ENCODE results near the gene PTPRC.

PTPRC gene

DNA sequence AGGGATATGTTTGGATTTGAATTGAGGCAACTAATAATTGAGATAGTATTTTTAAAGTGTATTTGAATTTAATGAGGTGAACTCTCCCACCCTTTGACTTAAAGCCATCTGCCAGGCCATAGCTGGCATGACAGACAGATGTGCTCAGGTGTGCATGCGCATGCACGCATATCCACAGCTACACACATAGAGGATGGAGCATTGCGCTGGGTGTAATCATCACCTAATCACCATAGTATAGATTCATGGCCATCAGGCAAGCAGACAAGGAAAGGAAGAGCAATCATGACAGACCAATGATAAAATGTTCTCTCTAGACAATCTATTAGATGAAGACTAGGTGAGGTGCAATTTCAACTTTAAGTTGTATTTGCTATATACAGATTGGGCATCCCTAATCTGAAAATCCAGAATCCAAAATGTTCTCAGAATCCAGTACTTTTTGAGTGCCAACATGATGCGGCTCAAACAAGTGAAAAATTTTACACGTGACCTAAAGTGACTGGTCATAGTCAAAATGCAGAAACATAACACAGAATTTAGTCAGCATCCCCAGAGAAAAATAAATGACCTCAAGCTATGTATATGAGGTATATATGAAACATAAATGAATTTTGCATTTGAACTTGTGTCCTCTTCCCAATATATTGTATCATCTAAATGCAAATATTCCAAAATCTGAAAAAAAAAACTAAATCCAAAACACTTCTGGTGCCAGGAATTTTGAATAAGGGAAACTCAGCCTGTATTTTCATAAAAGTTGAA lies 70.1 kb downstream of the PTPRC start:
- DNase-seq: no peak

DNA sequence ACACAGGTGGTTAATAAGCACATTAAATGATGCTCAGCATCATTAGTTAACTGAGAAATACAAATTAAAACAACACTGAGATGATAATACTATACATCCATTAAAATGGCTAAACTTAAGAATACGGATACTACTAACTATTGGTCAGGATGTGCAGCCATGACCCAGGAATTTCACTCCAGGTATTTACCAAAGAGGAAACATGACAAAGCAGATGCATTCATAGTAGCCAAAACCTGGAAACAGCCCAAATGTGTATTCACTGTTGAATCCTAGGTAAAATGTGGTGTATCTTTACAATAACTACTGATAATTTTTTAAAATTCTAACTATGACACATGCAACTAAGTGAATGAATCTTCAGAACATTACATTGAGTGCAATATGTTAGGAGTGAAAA lies 73.0 kb downstream of the PTPRC start:
- DNase-seq: no peak

DNA sequence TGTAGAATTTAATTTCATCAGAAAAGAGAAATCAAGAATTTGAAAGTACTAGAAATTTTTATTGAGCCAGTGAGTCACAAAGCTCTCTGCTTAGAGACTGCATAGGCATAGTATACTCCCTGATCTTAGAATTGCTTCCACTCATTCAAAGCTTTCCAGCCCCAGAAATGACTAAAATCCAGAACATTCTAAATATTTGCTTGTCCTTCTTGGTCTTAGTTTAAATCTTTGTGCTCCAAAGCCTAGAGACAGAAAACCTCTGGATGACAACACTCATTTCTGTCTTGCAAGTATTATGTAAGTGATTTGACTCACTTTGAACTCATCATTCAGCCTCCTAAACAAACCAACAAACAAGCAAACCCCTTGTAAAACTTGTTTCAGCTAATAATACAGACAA lies 74.2 kb downstream of the PTPRC start:
- no peak for DNase-seq

DNA sequence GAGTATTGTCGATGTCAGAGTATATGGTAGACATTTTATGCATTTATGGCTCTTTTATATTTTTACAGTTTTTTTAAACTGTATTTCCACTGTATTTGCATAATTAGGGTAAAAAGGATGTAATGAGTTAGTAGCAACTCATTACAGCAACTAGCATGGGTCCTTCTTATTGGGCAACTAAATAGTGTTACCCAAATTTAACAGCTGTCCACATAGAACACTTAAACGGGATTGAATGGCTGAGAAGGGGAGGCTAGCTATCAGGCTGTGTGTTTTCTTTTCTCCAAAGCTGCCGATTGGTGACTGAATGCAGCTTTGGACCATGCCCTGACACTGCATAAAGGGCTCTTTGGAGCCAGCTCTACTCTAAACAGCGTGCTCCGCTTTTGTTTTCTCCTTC lies 75.4 kb downstream of the PTPRC start:
- DNase-seq: no peak

DNA sequence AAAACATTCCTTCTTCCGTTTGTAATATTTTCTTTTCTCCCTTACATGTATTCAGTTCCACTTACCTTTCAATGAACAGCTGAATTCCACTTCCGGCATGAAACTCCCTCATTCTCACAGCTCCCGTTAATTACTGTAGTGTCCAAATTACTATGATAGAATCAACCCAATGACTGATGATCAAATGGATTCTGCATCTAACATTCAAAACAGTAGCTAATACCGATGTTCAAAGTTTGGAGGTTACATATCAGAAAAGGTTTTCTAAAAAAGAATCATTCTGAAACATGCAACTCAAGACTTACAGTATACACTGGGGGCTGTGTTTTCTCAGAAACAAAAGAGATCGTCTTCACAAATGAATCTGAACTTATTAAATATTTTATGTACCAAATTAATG lies 77.2 kb downstream of the PTPRC start:
- no peak for DNase-seq

DNA sequence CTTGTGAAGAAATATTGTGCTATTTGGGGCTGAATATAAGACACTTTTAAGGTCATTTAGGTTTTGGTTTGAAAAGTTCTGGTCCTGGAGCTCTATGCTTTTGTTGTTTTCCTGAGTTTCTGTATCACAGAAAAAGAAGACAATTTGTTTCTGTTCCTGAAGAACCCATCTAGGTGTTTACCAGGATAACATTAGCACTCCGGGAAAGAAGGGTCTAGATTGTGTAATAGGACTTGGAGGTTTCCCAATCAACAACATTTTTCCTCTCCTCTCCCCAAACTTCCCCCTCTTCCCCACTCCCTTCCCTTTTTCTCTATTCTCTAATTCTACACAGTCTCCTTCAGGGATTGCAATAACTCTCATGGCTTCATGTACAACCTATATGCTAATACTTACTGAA lies 78.7 kb downstream of the PTPRC start:
- DNase-seq: no peak

DNA sequence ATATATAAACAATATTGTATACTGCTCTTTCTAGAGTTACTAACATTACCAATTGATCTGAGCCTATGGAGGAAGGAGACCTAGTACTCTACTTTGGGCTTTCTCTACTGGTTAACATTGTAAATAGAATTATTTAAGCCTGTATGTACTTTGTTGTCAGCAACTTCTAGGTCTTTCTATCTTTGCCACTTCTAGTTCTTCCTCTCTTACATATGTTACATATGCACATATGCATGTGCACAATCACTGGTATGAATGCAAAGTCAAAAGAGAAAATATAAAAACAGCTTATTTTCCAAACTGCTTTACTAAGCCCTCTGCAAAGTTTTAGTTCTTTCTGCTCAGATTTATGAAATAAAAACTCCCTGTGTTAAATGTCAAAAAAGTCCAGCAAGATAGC lies 84.3 kb downstream of the PTPRC start:
- no peak for DNase-seq

DNA sequence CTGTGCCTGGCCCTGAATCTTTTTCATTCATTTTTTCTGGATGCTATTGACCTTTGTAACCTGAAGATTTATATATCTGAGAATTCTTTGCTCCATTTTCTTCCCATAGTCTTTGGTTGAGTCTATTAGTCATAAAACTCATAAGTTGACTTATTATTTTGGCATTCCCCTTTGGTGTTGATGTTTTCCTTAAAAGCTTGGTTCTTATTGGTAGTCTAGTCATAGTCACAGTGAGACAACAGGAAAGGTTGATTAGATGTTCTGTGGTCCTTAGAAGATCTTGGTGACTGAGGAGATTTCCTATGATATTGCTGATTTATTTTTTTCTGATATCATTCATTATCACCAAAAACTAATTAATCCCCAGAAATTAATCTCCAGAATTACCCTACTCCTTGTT lies 86.2 kb downstream of the PTPRC start:
- no peak for DNase-seq

DNA sequence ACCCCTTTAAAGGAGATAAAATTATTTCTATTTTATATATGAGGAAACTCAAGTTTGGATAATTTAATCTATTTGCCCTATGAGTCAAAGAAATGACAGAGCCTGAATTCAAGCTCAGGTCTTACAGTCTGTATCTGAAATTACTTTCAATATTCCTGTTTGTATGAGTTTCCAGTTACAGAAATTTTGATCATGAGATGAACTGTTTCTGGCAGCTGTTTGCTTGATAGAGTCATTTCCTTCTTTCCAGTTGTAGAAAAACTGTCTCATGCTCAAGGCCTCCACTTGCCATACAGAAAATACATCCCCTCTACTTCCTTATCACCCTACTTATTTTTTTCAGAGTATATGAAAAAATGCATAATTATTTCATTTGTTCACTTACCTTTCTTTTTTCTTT lies 87.6 kb downstream of the PTPRC start:
- DNase-seq: no peak

DNA sequence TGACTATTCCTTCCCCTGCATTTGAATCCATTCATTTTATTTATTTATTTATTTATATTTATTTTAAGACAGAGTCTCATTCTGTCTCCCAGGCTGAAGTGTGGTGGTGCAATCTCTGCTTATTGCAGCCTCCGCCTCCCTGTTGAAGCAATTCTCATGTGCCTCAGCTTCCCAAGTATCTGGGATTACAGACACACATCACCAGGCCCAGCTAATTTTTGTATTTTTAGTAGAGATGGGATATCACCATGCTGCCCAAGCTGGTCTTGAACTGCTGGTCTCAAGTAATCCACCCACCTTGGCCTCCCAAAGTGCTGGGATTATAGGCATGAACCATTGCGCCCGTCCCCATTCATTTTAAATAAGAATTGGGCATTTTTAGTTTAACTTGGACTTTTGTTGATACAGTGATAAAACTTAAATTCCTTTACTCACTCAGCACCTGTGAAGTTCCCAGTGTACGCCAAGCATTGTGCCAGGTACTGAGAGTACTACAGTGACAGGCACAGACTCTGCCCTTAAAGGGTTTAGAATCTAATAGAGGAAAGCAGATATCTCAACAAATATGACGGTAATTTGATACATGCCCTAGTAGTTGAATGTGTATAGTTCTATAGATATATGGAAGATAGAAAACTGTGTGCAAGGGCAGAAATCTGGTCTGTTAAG lies 90.5 kb downstream of the PTPRC start:
- no peak for DNase-seq

DNA sequence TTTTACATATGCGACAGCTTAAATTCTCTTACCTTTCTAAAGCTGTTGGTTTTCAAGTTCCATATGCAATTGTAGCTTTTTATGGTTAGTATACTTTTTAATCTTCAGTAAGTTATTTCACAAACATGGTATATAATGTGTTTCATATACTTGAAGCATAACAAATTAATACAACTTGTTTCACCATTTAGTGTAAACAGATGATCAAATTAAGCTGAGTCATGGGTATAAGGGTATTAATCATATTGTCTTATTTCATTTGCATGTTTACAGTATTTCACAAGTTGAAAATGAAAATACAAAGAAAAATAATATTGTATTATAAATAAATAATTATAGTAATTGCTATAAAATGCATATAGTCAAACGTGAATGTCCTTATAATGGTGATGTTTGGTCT lies 92.1 kb downstream of the PTPRC start:
- no peak for DNase-seq

DNA sequence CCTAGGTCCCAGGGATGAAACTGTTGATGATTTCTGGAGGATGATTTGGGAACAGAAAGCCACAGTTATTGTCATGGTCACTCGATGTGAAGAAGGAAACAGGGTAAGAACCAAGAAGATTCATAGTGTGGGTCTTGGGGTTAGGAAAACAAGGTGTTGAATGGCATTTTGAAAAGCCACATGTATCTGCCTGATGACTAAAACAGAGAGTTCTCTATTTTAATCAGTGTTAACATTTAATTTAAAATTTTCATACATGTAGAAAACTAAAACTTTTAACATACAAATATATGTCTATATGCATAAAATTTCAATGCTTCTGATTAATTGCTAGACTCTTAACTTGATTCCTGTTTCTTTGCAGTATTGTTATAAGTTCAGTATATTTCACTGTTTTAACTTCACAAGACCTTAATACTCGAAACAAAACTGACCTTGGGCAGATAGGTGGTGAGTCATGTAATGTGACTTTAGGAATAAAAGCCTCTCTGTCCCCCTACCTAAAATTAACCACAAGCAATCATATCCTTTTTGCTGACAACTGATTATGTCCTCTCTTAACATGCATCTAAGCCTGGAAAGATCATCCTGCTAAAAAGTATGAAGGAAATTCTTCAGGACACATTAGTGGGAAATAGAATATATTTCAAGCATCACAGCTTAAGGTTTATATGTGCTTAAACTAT lies 95.6 kb downstream of the PTPRC start:
- DNase-seq: no peak

DNA sequence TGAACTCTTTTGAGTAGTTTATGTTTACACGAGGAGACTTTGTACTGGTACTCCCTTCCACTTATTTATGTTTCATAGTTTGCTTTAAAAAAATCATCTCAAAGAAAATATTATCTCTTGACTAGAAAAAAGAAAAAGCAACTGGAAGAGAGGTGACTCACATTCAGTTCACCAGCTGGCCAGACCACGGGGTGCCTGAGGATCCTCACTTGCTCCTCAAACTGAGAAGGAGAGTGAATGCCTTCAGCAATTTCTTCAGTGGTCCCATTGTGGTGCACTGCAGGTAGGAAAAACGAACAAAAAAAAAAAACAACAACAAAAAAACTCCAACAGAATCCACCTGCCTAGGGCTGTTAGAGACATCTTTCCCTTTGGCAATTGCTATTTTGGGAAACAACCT lies 102.9 kb downstream of the PTPRC start:
- DNase-seq: no peak

DNA sequence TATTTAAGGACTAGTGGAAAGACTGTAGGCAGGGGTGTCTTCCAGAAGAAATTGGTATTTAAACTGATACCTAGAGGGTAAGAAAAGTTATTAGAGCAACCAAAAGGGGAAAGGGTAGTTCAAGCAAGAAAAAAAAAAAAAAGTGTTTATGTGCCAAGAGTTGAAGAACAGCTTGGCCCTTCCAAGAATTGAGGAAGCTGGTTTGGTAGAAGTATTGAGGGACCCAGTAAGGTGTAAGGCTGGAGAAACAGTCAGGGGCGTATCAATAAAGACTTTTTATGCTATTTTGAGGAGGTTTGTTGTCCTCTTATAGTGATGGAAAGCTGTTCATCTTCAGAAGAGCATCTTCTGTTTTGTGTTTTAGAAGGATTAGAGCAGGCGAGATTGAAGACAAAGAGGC lies 108.3 kb downstream of the PTPRC start:
- no peak for DNase-seq

DNA sequence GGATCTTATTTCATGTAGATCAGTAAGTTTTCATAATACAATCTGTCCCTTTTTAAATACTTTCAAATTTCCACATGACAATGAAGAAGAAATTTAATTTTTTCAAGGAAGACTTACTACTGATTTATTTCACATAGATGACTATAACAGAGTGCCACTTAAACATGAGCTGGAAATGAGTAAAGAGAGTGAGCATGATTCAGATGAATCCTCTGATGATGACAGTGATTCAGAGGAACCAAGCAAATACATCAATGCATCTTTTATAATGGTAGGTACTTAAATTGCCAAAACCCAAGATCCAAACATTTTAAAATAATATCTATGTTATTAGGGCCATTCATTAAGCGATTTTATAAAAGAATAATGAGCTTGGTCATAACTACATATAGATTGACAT lies 110.4 kb downstream of the PTPRC start:
- no peak for DNase-seq

DNA sequence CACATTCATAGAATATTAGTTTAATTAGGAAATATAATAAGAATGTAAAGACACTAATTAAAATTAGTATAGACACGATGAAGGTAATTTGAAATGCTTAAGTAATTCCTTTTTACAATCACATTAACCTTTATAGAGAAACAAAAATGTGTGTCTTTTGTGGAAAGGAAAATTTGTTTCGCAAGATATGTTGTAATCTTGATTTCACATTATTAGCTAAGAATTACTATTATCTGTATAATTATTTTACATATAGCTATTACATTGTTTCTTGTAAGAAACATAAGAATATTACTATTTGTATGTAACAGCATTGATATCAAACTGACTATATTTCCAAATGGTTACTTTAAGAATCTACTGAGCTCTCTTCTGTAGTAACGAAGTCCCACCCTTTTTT lies 111.2 kb downstream of the PTPRC start:
- DNase-seq: no peak

DNA sequence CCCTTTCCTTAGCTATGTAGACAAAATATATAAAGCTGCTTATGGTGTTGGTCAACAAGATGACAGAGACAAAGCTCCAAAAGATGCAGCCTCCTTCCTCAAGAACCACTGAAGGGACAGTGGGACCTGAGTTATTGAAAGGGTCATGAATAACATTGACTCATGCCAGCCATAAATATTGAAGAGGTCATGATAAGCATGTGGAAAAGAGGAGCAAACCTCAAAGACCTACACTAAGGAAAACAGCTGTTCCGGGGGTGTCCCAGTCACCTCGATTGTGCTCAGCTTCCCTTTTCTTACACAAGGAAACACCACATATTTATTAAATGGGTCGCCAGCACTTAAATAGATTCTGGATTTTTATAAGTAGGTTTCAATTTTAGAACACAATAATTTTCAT lies 112.9 kb downstream of the PTPRC start:
- DNase-seq: no peak

DNA sequence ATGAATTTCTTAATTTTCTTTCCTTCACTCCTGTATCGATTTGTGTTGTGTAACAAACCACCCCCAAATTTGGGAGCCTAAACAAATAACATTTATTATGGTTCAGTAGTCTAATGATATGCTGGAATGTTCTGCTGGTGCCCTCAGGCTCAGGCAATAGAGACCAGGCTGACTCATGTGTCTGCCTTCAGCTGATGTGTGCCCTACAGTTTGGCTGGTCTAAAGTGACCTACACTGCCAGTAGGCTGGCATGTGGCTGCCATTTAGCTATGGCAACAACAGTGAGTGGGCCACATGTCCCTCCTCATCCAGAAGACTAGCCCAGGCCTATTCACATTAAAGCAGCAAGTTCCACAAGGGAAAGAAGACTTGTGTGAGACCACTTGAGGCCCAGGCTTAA lies 115.8 kb downstream of the PTPRC start:
- DNase-seq: no peak

DNA sequence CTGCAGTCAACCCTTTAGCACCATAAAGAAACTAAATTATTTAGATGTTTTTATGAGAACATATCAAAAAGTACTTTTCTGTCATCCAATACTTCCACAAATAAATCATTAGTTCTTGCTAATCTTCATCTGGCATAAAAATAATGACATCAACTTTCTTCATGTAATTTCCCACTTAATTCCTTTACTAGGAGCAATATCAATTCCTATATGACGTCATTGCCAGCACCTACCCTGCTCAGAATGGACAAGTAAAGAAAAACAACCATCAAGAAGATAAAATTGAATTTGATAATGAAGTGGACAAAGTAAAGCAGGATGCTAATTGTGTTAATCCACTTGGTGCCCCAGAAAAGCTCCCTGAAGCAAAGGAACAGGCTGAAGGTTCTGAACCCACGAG lies 116.9 kb downstream of the PTPRC start:
- DNase-seq: no peak

DNA sequence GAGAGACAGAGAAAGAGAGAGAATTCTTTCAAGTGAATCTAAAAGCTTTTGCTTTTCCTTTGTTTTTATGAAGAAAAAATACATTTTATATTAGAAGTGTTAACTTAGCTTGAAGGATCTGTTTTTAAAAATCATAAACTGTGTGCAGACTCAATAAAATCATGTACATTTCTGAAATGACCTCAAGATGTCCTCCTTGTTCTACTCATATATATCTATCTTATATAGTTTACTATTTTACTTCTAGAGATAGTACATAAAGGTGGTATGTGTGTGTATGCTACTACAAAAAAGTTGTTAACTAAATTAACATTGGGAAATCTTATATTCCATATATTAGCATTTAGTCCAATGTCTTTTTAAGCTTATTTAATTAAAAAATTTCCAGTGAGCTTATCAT lies 117.6 kb downstream of the PTPRC start:
- DNase-seq: no peak

DNA sequence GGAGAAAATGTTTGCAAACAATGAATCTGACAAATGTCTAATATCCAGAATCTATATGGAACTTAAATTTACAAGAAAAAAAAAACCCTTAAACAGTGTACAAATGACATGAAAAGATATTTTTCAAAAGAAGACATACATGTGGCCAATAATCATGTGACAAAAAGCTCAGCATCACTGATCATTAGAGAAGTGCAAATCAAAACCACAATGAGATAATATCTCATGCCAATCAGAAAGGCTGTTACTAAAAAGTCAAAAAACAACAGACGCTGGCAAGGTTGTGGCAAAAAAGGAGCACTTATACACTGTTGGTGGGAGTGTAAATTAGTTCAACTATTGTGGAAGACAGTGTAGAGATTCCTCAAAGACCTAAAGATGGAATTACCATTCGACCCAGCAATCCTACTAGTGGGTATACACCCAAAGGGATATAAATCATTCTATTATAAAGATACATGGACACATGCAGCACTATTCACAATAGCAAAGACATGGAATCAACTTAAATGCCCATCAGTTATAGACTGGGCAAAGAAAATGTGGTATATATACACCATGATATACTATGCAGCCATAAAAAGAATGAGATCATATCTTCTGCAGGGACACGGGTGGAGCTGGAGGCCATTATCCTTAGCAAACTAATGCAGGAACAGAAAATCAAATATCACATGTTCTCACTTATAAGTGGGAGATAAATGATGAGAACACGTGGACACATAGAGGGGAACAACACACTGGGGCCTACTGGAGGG lies 123.2 kb downstream of the PTPRC start:
- no peak for DNase-seq

DNA sequence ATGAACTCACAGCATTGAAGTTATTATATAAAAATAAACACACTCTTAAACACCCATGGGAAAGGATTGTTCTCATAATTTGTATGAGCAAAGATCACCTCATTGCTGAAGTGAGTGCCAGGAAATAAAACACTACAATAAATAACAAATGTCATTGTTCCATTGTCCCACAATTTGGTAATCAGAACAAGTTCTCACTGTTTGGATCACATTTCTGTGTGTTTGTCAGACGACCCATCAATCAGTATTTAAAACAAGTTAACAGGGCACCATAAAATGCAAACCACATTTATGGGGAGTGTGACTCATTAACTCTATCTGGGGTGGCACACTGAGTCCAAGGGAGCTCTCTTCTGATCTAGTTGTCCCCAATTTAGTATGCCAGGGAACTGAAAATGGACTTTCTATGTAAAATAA lies 124.5 kb downstream of the PTPRC start:
- DNase-seq: peak; percentile 28

DNA sequence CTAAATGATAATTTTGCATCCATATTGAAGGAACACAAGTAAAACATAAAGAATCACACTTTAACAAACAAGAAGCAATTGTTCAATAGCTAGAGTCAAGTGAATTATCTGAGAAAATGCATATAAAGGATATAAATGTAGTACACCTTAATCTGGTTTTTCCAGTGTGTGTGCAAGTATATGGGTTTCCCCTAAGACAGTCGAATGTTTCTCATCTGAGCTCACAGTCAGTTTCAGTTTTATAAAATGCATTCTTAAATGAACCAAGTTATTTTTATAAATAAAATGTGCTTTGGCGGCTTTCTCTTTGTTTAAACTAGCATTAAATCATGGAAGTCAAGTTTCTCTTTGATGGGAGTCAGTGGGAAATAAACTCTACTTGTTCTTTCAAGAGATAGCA lies 125.9 kb downstream of the PTPRC start:
- DNase-seq: no peak

DNA sequence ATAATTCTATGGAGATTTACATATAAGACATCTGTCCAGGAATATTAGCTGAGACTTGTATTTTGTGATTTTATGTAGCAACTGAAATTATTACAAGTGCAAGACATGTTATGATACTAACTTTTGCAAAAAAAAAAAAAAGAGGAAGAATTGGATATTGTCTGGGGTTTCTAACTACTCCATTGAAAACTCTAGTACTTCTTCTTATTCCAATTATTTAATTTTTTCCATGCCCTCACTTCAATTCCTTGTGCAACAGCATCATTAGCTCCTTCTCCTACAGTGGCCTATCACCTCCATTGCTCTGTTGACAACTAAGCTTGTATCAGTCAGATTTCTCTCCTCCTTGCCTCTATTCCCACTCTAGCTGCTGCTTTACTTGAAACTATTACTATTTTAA lies 126.6 kb downstream of the PTPRC start:
- DNase-seq: no peak

Measured in NCI-H2107 (cell line).